A673 (cell line): ENCODE measurements around the gene CKB. TPM values are rescaled to one million over a fixed set of nuclear protein-coding genes. Genes with fewer than 3 reads are reported as not detected.

ENCODE experiments used
- BruUV-seq: library from RNA; stranded (reverse); fragments of 400-500 nt; replicated peaks from 2 replicates; lab custom pipeline; 2021; lab: Mats Ljungman, UMichigan
- CTCF ChIA-PET: fragments of 300-600 bp; sonication (Branson Sonifier 250); formaldehyde crosslinking; loops from one replicate; lab custom pipeline; 2022; ENCODE audit warnings: antibody characterized with exemption; lab: Charles Lee
- POLR2A ChIA-PET: fragments of 300-600 bp; sonication (Branson Sonifier 250); formaldehyde crosslinking; loops from one replicate; lab custom pipeline; 2022; ENCODE audit warnings: antibody characterized with exemption; ENCODE audit not compliant: low non-redundant PET; lab: Charles Lee
- DNase-seq: peaks from one replicate; pipeline ENCODE4 v3.0.0-alpha.2; 2015; ENCODE audit warnings: low spot score
- H3K27ac ChIP-seq: fragments of 200-600 bp; sonication (generic); 2 replicates; pipeline ENCODE4 v1.5.1; 2016; ENCODE audit warnings: mixed run types, low read depth, mild to moderate bottlenecking, mixed read lengths, antibody characterized with exemption, low read length; ENCODE audit not compliant: poor library complexity, severe bottlenecking
- H3K27me3 ChIP-seq: fragments of 200-600 bp; sonication (generic); replicated peaks from 2 replicates; pipeline ENCODE4 v1.6.1; 2017; ENCODE audit warnings: mixed run types, low read depth, mild to moderate bottlenecking, mixed read lengths, antibody characterized with exemption, low read length; ENCODE audit not compliant: insufficient read depth, poor library complexity
- H3K36me3 ChIP-seq: fragments of 200-600 bp; sonication (generic); 2 replicates; pipeline ENCODE4 v1.6.1; 2016; ENCODE audit warnings: mixed run types, mild to moderate bottlenecking, mixed read lengths, antibody characterized with exemption, low read length; ENCODE audit not compliant: insufficient read depth, poor library complexity, severe bottlenecking
- H3K4me1 ChIP-seq: fragments of 200-600 bp; sonication (generic); 2 replicates; pipeline ENCODE4 v1.6.1; 2017; ENCODE audit warnings: mixed run types, mild to moderate bottlenecking, mixed read lengths, antibody characterized with exemption, low read length; ENCODE audit not compliant: insufficient read depth, poor library complexity, severe bottlenecking
- H3K4me3 ChIP-seq: fragments of 200-600 bp; sonication (generic); 2 replicates; pipeline ENCODE4 v1.5.1; 2016; ENCODE audit warnings: low read depth, mixed run types, mild to moderate bottlenecking, mixed read lengths, low read length; ENCODE audit not compliant: poor library complexity, severe bottlenecking
- H3K9me3 ChIP-seq: fragments of 200-600 bp; sonication (generic); 2 replicates; pipeline ENCODE4 v1.6.1; 2016; ENCODE audit warnings: mixed run types, low read depth, mild to moderate bottlenecking, mixed read lengths, antibody characterized with exemption, low read length; ENCODE audit not compliant: poor library complexity, severe bottlenecking
- EZH2 ChIP-seq: fragments of 200-600 bp; sonication (generic); IDR thresholded peaks from 2 replicates; pipeline ENCODE4 v1.6.1; 2017; ENCODE audit warnings: borderline replicate concordance, low read depth, mild to moderate bottlenecking, mixed read lengths, antibody characterized with exemption, low read length; ENCODE audit not compliant: poor library complexity, severe bottlenecking
- intact Hi-C: fragments of 100-400 bp; cut with micrococcal nuclease; formaldehyde crosslinking; loops from one replicate; pipeline ENCODE4 v1.10.0; 2022; ENCODE audit not compliant: unreplicated experiment
- total RNA-seq: library from RNA; stranded (reverse); gene quantifications from 2 replicates; pipeline ENCODE4 v1.2.3, GENCODE V29; 2021
- TF ChIP-seq, protein P1 (sequence below): fragments of 300-800, 200-600 bp; sonication (generic); conservative IDR thresholded peaks from 2 replicates; pipeline ENCODE4 v1.5.1; 2017; ENCODE audit warnings: low read depth, mild to moderate bottlenecking, antibody characterized with exemption, low read length, moderate library complexity, mixed read lengths

Gene CKB
- total RNA-seq, 1 experiment from 2014 or later, result 118 TPM

DNA sequence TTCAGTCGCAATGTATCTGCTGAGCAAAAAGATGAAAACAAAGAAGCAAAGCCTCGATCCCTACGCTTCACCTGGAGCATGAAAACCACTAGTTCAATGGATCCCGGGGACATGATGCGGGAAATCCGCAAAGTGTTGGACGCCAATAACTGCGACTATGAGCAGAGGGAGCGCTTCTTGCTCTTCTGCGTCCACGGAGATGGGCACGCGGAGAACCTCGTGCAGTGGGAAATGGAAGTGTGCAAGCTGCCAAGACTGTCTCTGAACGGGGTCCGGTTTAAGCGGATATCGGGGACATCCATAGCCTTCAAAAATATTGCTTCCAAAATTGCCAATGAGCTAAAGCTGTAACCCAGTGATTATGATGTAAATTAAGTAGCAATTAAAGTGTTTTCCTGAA is 19.8 kb downstream of the CKB start:
- Histone ChIP-seq H3K27ac (no peak overlapping the region), H3K27me3 (no peaks in the 10 kb centered on the region), H3K36me3 (peaks cover 51% of the 10 kb centered on the region), H3K4me1 (no peaks in the 10 kb centered on the region), H3K9me3 (no peaks in the 10 kb centered on the region), H3K4me3 (no peak overlapping the region)
- no TSS peak for BruUV-seq
- no peak for DNase-seq
- POLR2A ChIA-PET, result interaction anchor here (0.5 kb wide), 1 partner anchor 47 kb away, joined by 8 read pairs; no protein-coding TSS in a partner anchor
- CTCF ChIA-PET, result no interaction called here
- no peak for TF ChIP-seq EZH2
- TF ChIP-seq, protein P1, sequence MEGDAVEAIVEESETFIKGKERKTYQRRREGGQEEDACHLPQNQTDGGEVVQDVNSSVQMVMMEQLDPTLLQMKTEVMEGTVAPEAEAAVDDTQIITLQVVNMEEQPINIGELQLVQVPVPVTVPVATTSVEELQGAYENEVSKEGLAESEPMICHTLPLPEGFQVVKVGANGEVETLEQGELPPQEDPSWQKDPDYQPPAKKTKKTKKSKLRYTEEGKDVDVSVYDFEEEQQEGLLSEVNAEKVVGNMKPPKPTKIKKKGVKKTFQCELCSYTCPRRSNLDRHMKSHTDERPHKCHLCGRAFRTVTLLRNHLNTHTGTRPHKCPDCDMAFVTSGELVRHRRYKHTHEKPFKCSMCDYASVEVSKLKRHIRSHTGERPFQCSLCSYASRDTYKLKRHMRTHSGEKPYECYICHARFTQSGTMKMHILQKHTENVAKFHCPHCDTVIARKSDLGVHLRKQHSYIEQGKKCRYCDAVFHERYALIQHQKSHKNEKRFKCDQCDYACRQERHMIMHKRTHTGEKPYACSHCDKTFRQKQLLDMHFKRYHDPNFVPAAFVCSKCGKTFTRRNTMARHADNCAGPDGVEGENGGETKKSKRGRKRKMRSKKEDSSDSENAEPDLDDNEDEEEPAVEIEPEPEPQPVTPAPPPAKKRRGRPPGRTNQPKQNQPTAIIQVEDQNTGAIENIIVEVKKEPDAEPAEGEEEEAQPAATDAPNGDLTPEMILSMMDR, result no peak
- intact Hi-C loops, result loop anchor here (5.0 kb wide), 1 partner anchor 44 kb away; no protein-coding TSS in a partner anchor

DNA sequence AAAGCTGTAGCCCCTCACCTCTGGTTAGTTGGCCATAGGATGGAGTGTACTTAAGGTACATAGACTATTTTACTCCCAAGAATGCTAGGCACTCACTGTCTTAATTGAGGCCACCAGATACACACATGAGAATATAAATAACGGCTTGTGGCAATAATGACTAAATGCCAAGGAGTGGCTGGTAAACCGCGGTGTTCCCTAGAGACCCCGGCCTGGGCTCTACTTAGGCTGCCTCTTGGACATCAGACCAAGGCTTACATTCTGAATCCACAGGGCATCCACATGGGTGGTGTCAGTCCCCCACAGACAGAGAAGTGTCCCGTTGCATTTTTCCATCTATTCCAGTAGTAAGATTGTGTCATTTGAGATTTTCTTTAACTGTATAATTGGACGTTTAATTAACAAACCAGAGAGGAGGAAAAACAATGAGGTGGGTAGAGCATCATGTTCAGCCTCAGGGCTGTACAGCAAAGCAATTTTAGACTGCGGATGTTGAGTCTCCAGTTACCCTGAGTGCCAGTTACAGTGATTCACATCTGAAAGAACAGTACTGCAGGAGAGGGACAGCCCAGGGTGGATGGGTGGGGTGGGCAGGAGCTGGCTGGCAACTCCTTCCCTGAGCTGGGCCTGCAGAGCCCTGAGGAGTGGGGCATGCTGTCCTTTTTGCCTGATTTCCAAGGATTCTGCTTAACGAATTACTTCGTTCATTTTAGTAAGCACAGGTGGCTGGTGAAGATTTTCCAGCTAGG is 20.5 kb downstream of the CKB start:
- Histone ChIP-seq H3K4me3 (no peak overlapping the region), H3K4me1 (no peaks in the 10 kb centered on the region), H3K27me3 (no peaks in the 10 kb centered on the region), H3K27ac (no peak overlapping the region), H3K9me3 (no peaks in the 10 kb centered on the region), H3K36me3 (peaks cover 59% of the 10 kb centered on the region)
- no peak for DNase-seq
- no TSS peak for BruUV-seq
- ChIA-PET CTCF (no interaction called here), POLR2A (interaction anchor here (0.5 kb wide), 1 partner anchor 46 kb away, joined by 8 read pairs; no protein-coding TSS in a partner anchor)
- TF ChIP-seq, protein P1, result no peak
- TF ChIP-seq EZH2, result no peak
- intact Hi-C loops, result loop anchor here (5.0 kb wide), 1 partner anchor 45 kb away; no protein-coding TSS in a partner anchor

DNA sequence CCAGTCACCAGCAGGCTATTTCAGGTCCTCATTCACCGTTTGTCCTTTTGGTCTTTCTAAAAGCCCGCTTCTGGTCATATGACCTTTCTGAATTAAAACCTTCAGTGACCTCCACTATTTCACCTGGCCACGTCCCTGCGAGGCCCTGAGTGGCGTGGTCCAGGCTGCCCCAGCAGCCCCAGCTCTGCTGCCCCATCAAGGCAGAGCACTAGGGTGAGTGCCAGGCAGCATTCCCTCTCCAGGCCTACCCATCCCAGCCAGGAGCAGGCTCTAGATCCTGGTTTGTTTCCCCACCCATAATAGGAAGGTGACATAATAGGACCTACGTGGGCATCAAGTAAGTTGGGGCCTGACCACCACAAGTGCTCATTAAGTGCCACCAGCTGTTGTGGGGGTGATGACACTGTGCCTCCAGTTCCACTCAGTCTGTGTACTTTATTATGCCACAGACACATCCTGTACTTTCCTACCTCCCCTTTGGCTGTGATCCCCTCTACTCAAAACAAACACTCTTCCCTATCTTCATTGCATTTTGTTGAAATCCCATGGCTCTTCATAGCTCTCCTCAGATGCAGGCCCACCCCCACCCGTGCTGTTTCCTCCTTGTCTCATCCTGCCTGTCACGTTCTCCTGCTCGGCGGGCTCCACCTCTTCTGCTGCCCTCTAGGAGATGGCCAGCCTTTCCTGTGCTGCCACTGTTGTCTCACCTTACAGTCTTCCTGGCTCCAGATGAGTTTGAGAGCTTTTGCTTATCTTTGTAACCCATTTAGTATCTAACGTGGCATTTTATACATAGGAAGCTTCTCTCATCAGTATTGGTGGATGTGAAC is 21.4 kb downstream of the CKB start:
- Histone ChIP-seq H3K27ac (no peak overlapping the region), H3K9me3 (no peaks in the 10 kb centered on the region), H3K4me1 (no peaks in the 10 kb centered on the region), H3K36me3 (peaks cover 61% of the 10 kb centered on the region), H3K27me3 (no peaks in the 10 kb centered on the region), H3K4me3 (no peak overlapping the region)
- DNase-seq, result no peak
- BruUV-seq, result no TSS peak
- ChIA-PET CTCF (interaction anchor here (0.6 kb wide), 1 partner anchor 18 kb away, joined by 3 read pairs; no protein-coding TSS in a partner anchor), POLR2A (no interaction called here)
- intact Hi-C loops, result loop anchor here (5.0 kb wide), 1 partner anchor 46 kb away; no protein-coding TSS in a partner anchor
- TF ChIP-seq EZH2, result no peak
- TF ChIP-seq, protein P1, result no peak
